Caco-2 (cell line): ENCODE results near the gene NPAS2. TPM values are rescaled to one million over a fixed set of nuclear protein-coding genes. Genes with fewer than 3 reads are reported as not detected.
A peak's percentile ranks its signal among the peaks of the same experiment; 100 is the strongest.

Experiments used
- BruUV-seq: library from RNA; stranded (reverse); fragments of 400-500 nt; replicated peaks from 2 replicates; lab custom pipeline; 2021; lab: Mats Ljungman, UMichigan
- CTCF ChIA-PET: fragments of 300-600 bp; sonication (Branson Sonifier 250); formaldehyde crosslinking; loops from one replicate; lab custom pipeline; 2022; ENCODE audit warnings: antibody characterized with exemption; lab: Charles Lee
- POLR2A ChIA-PET: fragments of 300-600 bp; sonication (Branson Sonifier 250); formaldehyde crosslinking; loops from one replicate; lab custom pipeline; 2022; ENCODE audit warnings: antibody characterized with exemption; lab: Charles Lee
- DNase-seq, 2 experiments: peaks; one replicate each; pipeline versions ENCODE4 v3.0.0 to v3.0.0-alpha.2; 2020 to 2022
- H3K27me3 ChIP-seq: replicated peaks from 2 replicates; pipeline ENCODE4 v1.6.0; 2011; ENCODE audit warnings: low read length; ENCODE audit not compliant: control insufficient read depth, insufficient read depth
- H3K36me3 ChIP-seq: 2 replicates; pipeline ENCODE4 v1.5.1; 2011; ENCODE audit warnings: low read length; ENCODE audit not compliant: control insufficient read depth, insufficient read depth
- H3K4me1 ChIP-seq: fragments of 250-450 bp; sonication (Bioruptor Pico); 2 replicates; pipeline ENCODE4 v1.5.1; 2020; ENCODE audit warnings: mild to moderate bottlenecking
- H3K4me3 ChIP-seq: 2 replicates; pipeline ENCODE4 v1.5.1; 2011; ENCODE audit warnings: low read depth, mild to moderate bottlenecking, control low read depth, low read length
- H3K9me3 ChIP-seq: fragments of 250-450 bp; sonication (Bioruptor Pico); 2 replicates; pipeline ENCODE4 v1.5.1; 2020; ENCODE audit warnings: mild to moderate bottlenecking, moderate library complexity
- H3K27ac Mint-ChIP-seq: one replicate; pipeline ENCODE4 v1.8.0; 2022; ENCODE audit warnings: mixed read lengths; ENCODE audit not compliant: unreplicated experiment
- H3K27me3 Mint-ChIP-seq: one replicate; pipeline ENCODE4 v1.8.0; 2022; ENCODE audit warnings: mixed read lengths; ENCODE audit not compliant: insufficient read depth, unreplicated experiment
- H3K36me3 Mint-ChIP-seq: one replicate; pipeline ENCODE4 v1.8.0; 2022; ENCODE audit warnings: mild to moderate bottlenecking, mixed read lengths; ENCODE audit not compliant: insufficient read depth, unreplicated experiment
- H3K4me1 Mint-ChIP-seq: one replicate; pipeline ENCODE4 v1.8.0; 2022; ENCODE audit warnings: low read depth, mixed read lengths; ENCODE audit not compliant: unreplicated experiment
- H3K4me3 Mint-ChIP-seq: one replicate; pipeline ENCODE4 v1.8.0; 2022; ENCODE audit warnings: mild to moderate bottlenecking, moderate library complexity, mixed read lengths; ENCODE audit not compliant: unreplicated experiment
- H3K9me3 Mint-ChIP-seq: one replicate; pipeline ENCODE4 v1.8.0; 2022; ENCODE audit warnings: mixed read lengths; ENCODE audit not compliant: unreplicated experiment
- intact Hi-C: fragments of 100-400 bp; cut with micrococcal nuclease; formaldehyde crosslinking; loops from one replicate; pipeline ENCODE4 v1.10.0; 2022; ENCODE audit not compliant: unreplicated experiment
- total RNA-seq: library from RNA; stranded (reverse); gene quantifications from 2 replicates; pipeline ENCODE4 v1.2.3, GENCODE V29; 2022
- TF ChIP-seq, protein P1 (sequence below), 2 experiments: fragments of 200-600 bp in 1 of 2; IDR thresholded peaks; 1 replicate in 1 of 2; 2 replicates in 1 of 2; pipeline versions ENCODE4 v1.5.1 to v1.8.0; 2011 to 2022; ENCODE audit warnings: antibody characterized with exemption in 1 of 2, control low read depth in 1 of 2, inconsistent platforms in 1 of 2, low read depth in 1 of 2, low read length in 1 of 2, mild to moderate bottlenecking in 1 of 2, moderate library complexity in 1 of 2; ENCODE audit not compliant: insufficient read depth in 1 of 2, severe bottlenecking in 1 of 2, unreplicated experiment in 1 of 2

Gene NPAS2
- total RNA-seq, 1 experiment from 2014 or later: 2.8 TPM

DNA sequence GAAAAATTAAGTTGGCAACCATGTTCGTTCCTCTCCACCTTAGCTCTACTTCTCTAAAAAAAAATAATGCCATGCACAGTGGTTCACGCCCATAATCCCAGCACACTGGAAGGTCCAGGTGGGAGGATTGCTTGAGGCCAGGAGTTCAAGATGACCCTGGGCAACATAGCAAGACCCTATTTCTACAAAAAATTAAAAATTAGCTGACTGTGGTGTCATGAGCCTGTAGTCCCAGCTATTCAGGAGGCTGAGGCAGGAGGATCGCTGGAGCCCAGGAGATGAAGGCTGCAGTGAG lies 40.1 kb upstream of the NPAS2 start:
- Histone ChIP-seq H3K4me1 (peaks cover 34% of the 10 kb centered on the region), H3K27me3 (no peaks in the 10 kb centered on the region), H3K4me3 (no peak overlapping the region), H3K36me3 (no peaks in the 10 kb centered on the region; the same call in 1 of the 2 replicates), H3K9me3 (no peaks in the 10 kb centered on the region)
- Mint-ChIP-seq H3K4me3 (no peak overlapping the region), H3K27ac (peak overlapping the region; percentile 94), H3K9me3 (no peaks in the 10 kb centered on the region), H3K27me3 (no peaks in the 10 kb centered on the region), H3K4me1 (peaks cover 9% of the 10 kb centered on the region), H3K36me3 (no peaks in the 10 kb centered on the region)
- DNase-seq: no peak
- BruUV-seq: no TSS peak
- TF ChIP-seq, protein P1, sequence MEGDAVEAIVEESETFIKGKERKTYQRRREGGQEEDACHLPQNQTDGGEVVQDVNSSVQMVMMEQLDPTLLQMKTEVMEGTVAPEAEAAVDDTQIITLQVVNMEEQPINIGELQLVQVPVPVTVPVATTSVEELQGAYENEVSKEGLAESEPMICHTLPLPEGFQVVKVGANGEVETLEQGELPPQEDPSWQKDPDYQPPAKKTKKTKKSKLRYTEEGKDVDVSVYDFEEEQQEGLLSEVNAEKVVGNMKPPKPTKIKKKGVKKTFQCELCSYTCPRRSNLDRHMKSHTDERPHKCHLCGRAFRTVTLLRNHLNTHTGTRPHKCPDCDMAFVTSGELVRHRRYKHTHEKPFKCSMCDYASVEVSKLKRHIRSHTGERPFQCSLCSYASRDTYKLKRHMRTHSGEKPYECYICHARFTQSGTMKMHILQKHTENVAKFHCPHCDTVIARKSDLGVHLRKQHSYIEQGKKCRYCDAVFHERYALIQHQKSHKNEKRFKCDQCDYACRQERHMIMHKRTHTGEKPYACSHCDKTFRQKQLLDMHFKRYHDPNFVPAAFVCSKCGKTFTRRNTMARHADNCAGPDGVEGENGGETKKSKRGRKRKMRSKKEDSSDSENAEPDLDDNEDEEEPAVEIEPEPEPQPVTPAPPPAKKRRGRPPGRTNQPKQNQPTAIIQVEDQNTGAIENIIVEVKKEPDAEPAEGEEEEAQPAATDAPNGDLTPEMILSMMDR (IDR thresholded peaks at IDR 0.05; ENCODE audit: insufficient read depth in 1 of 2, low read depth in 1 of 2, low read length in 1 of 2, severe bottlenecking in 1 of 2, unreplicated experiment in 1 of 2): no peak
- intact Hi-C loops: no loop called here
- CTCF ChIA-PET: no interaction called here
- POLR2A ChIA-PET: no interaction called here

DNA sequence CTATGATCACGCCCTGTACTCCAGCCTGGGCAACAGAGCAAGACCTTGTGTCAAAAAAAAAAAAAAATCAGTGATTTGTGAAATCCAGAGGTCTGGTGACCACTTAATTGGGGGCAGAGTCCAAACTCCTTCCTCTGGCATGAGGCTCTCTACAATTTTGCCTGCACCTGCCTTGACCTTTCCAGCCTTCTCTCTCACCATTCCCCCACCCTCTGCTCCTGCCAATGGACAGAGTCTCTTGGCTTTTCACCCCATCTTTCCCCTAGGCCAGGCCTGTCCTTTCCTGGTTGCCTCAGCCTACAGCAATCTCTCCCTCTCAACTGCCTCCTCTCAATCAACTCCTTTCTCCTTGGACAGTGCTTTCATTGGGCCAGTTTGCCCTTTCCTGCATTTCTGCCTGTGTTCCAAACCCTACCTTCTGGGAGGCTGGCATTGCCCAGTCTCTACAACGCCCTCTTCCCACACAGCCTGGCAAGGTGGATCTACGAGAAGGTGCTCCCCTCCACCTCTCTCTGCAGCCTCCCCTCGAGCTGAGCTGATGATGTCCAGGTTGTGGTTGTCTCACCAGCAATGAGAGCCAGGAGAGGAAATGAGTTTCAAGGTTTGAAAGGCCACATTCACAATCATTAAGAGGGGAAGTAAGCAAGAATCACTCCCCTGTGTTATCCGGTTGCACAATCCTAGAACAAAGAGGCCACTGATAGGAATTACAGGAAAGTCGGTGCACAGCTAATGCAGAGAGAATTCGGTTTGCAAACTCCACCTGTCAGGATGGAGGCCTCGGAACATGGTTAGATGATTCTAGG lies 39.5 kb upstream of the NPAS2 start:
- no peaks in the 10 kb centered on the region; the same call in 1 of the 2 replicates for H3K36me3 ChIP-seq
- ChIA-PET CTCF (no interaction called here), POLR2A (no interaction called here)
- H3K4me3 Mint-ChIP-seq: peak overlapping the region; percentile 64
- TF ChIP-seq, protein P1 (IDR thresholded peaks at IDR 0.05; ENCODE audit: insufficient read depth in 1 of 2, low read depth in 1 of 2, low read length in 1 of 2, severe bottlenecking in 1 of 2, unreplicated experiment in 1 of 2): no peak
- DNase-seq: peak; percentile 37 to 66
- peaks cover 9% of the 10 kb centered on the region for H3K4me1 Mint-ChIP-seq
- peak overlapping the region; percentile 94 for H3K27ac Mint-ChIP-seq
- no TSS peak for BruUV-seq
- no peaks in the 10 kb centered on the region for H3K27me3 Mint-ChIP-seq
- no peaks in the 10 kb centered on the region for H3K36me3 Mint-ChIP-seq
- H3K4me3 ChIP-seq: no peak overlapping the region
- H3K9me3 ChIP-seq: no peaks in the 10 kb centered on the region
- no peaks in the 10 kb centered on the region for H3K9me3 Mint-ChIP-seq
- H3K27me3 ChIP-seq: no peaks in the 10 kb centered on the region
- intact Hi-C loops: no loop called here
- peaks cover 36% of the 10 kb centered on the region for H3K4me1 ChIP-seq

DNA sequence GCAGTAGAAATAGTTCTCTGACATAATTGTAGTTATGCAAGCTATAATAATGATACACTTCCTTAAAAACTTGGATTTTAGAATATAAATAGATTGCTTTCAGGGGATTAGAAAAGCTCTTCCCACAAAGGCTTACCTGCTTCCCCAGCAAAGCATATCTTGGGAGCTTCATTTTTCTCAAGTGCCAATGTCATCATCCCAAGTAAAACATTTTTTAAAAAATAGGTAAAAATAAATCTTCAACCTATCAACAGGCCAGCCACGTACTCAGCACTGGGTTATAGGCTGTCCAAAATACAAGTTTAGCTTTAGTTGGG lies 39.0 kb upstream of the NPAS2 start:
- Mint-ChIP-seq H3K36me3 (no peaks in the 10 kb centered on the region), H3K4me3 (no peak overlapping the region), H3K9me3 (no peaks in the 10 kb centered on the region), H3K27me3 (no peaks in the 10 kb centered on the region), H3K4me1 (peaks cover 9% of the 10 kb centered on the region), H3K27ac (peak overlapping the region; percentile 94)
- Histone ChIP-seq H3K27me3 (no peaks in the 10 kb centered on the region), H3K36me3 (no peaks in the 10 kb centered on the region; the same call in 1 of the 2 replicates), H3K4me3 (no peak overlapping the region), H3K4me1 (peaks cover 36% of the 10 kb centered on the region), H3K9me3 (no peaks in the 10 kb centered on the region)
- intact Hi-C loops: no loop called here
- ChIA-PET POLR2A (no interaction called here), CTCF (no interaction called here)
- no TSS peak for BruUV-seq
- no peak for DNase-seq
- TF ChIP-seq, protein P1 (IDR thresholded peaks at IDR 0.05; ENCODE audit: insufficient read depth in 1 of 2, low read depth in 1 of 2, low read length in 1 of 2, severe bottlenecking in 1 of 2, unreplicated experiment in 1 of 2): no peak
